NT2/D1 (cell line): Measurements from ENCODE around the gene WDR27.

Experiments
- DNase-seq: peaks from one replicate; pipeline ENCODE4 v3.0.0-alpha.2; 2011; ENCODE audit warnings: low read depth, low spot score
- H3K27me3 ChIP-seq: 2 replicates; pipeline ENCODE4 v1.6.0; 2011; ENCODE audit warnings: mild to moderate bottlenecking; ENCODE audit not compliant: insufficient read length, insufficient read depth
- H3K36me3 ChIP-seq: 2 replicates; pipeline ENCODE4 v1.6.1; 2011; ENCODE audit warnings: mild to moderate bottlenecking, low read length, mixed read lengths; ENCODE audit not compliant: insufficient read depth, insufficient read length
- H3K4me1 ChIP-seq: 2 replicates; pipeline ENCODE4 v1.5.1; 2011; ENCODE audit not compliant: insufficient read depth, insufficient read length
- H3K4me3 ChIP-seq: 2 replicates; pipeline ENCODE4 v1.5.1; 2011; ENCODE audit warnings: low read depth; ENCODE audit not compliant: insufficient read length
- H3K9ac ChIP-seq: 2 replicates; pipeline ENCODE4 v1.6.0; 2011; ENCODE audit warnings: low read depth; ENCODE audit not compliant: insufficient read length
- H3K9me3 ChIP-seq: 2 replicates; pipeline ENCODE4 v1.5.1; 2011; ENCODE audit warnings: mild to moderate bottlenecking, low read length; ENCODE audit not compliant: insufficient read depth
- SUZ12 ChIP-seq: IDR thresholded peaks from 2 replicates; pipeline ENCODE4 v1.6.1; 2011; ENCODE audit not compliant: insufficient read length, insufficient read depth; ENCODE audit errors: extremely low read depth
- YY1 ChIP-seq: IDR thresholded peaks from 2 replicates; pipeline ENCODE4 v1.6.1; 2011; ENCODE audit not compliant: insufficient read length, insufficient read depth
- ZNF274 ChIP-seq: IDR thresholded peaks from 2 replicates; pipeline ENCODE4 v1.6.1; 2011; ENCODE audit warnings: mild to moderate bottlenecking, low read depth, low read length

WDR27 gene

GRCh38 chr6:169639653-169640278, 62.1 kb downstream of the WDR27 start:
- H3K4me3 ChIP-seq, result no peak overlapping the region
- H3K27me3 ChIP-seq, result no peaks in the 10 kb centered on the region
- H3K4me1 ChIP-seq, result no peaks in the 10 kb centered on the region
- H3K9me3 ChIP-seq, result no peaks in the 10 kb centered on the region
- DNase-seq, result no peak
- H3K36me3 ChIP-seq, result peaks cover 27% of the 10 kb centered on the region
- TF ChIP-seq YY1, result no peak
- no peak for TF ChIP-seq ZNF274
- no peak for TF ChIP-seq SUZ12
- no peak overlapping the region for H3K9ac ChIP-seq

- TF ChIP-seq ZNF274 (no peak), SUZ12 (no peak), YY1 (no peak)
- H3K4me1 ChIP-seq, result no peaks in the 10 kb centered on the region
- no peak for DNase-seq
These were observed 62.9 kb downstream of the WDR27 start for GRCh38 chr6:169638915-169639314.

GRCh38 chr6:169638388-169638787, 63.4 kb downstream of the WDR27 start:
- Histone ChIP-seq H3K4me3 (no peak overlapping the region), H3K27me3 (no peaks in the 10 kb centered on the region), H3K9ac (no peak overlapping the region), H3K36me3 (peaks cover 33% of the 10 kb centered on the region), H3K4me1 (no peaks in the 10 kb centered on the region), H3K9me3 (no peaks in the 10 kb centered on the region)
- TF ChIP-seq YY1, result no peak
- TF ChIP-seq SUZ12, result no peak
- no peak for TF ChIP-seq ZNF274
- DNase-seq, result no peak

More at GRCh38 chr6:169638915-169639314, 62.9 kb downstream of the WDR27 start:
- Histone ChIP-seq H3K9ac (no peak overlapping the region), H3K27me3 (no peaks in the 10 kb centered on the region), H3K36me3 (peaks cover 31% of the 10 kb centered on the region), H3K9me3 (no peaks in the 10 kb centered on the region), H3K4me3 (no peak overlapping the region)

- no peak overlapping the region for H3K9ac ChIP-seq
- no peaks in the 10 kb centered on the region for H3K27me3 ChIP-seq
- DNase-seq, result no peak
- H3K9me3 ChIP-seq, result no peaks in the 10 kb centered on the region
- no peak for TF ChIP-seq ZNF274
- no peak for TF ChIP-seq SUZ12
- no peak for TF ChIP-seq YY1
- H3K4me1 ChIP-seq, result no peaks in the 10 kb centered on the region
- H3K4me3 ChIP-seq, result no peak overlapping the region
- peaks cover 28% of the 10 kb centered on the region for H3K36me3 ChIP-seq
These were observed 66.5 kb downstream of the WDR27 start for GRCh38 chr6:169635345-169635744.

- Histone ChIP-seq H3K4me3 (no peak overlapping the region), H3K9me3 (no peaks in the 10 kb centered on the region), H3K27me3 (no peaks in the 10 kb centered on the region), H3K36me3 (peaks cover 23% of the 10 kb centered on the region), H3K9ac (no peak overlapping the region), H3K4me1 (no peaks in the 10 kb centered on the region)
- DNase-seq, result no peak
- TF ChIP-seq YY1 (no peak), ZNF274 (no peak), SUZ12 (no peak)
These were observed 69.0 kb downstream of the WDR27 start for GRCh38 chr6:169632841-169633240.

- H3K9ac ChIP-seq, result no peak overlapping the region
- H3K4me3 ChIP-seq, result no peak overlapping the region
- peaks cover 4% of the 10 kb centered on the region; the same call in 1 of the 2 replicates for H3K9me3 ChIP-seq
- no peak for TF ChIP-seq YY1
- TF ChIP-seq SUZ12, result no peak
- H3K4me1 ChIP-seq, result peaks cover 2% of the 10 kb centered on the region
- peaks cover 45% of the 10 kb centered on the region for H3K36me3 ChIP-seq
- no peaks in the 10 kb centered on the region for H3K27me3 ChIP-seq
- DNase-seq, result no peak
These were observed 72.6 kb downstream of the WDR27 start for GRCh38 chr6:169629256-169629655.

- H3K4me1 ChIP-seq, result peaks cover 2% of the 10 kb centered on the region
- no peaks in the 10 kb centered on the region for H3K27me3 ChIP-seq
- no peak for TF ChIP-seq YY1
- no peak for TF ChIP-seq ZNF274
- TF ChIP-seq SUZ12, result no peak
- DNase-seq, result no peak
- peaks cover 41% of the 10 kb centered on the region for H3K36me3 ChIP-seq
- H3K9me3 ChIP-seq, result peaks cover 16% of the 10 kb centered on the region; the same call in 1 of the 2 replicates
- no peak overlapping the region for H3K9ac ChIP-seq
- H3K4me3 ChIP-seq, result no peak overlapping the region
These were observed 73.9 kb downstream of the WDR27 start for GRCh38 chr6:169627736-169628607.

- Histone ChIP-seq H3K36me3 (peaks cover 37% of the 10 kb centered on the region), H3K4me1 (peaks cover 2% of the 10 kb centered on the region), H3K4me3 (no peak overlapping the region), H3K9me3 (peaks cover 24% of the 10 kb centered on the region), H3K27me3 (no peaks in the 10 kb centered on the region), H3K9ac (no peak overlapping the region)
- TF ChIP-seq YY1, result no peak
- DNase-seq, result no peak
These were observed 75.2 kb downstream of the WDR27 start for GRCh38 chr6:169626649-169627048.
